HEK293T (cell line): ENCODE results near the gene SACS.

Source experiments
- CTCF ChIA-PET: fragments of 350-600 bp; formaldehyde crosslinking; extraction: SDS; loops from one replicate; lab custom pipeline; 2021; ENCODE audit warnings: antibody characterized with exemption, inconsistent platforms; lab: Yijun Ruan, JAX
- POLR2A ChIA-PET: fragments of 350-600 bp; formaldehyde crosslinking; extraction: SDS; loops from one replicate; lab custom pipeline; 2020; ENCODE audit warnings: antibody characterized with exemption, inconsistent platforms; lab: Yijun Ruan, JAX
- DNase-seq: peaks from one replicate; pipeline ENCODE4 v3.0.0; 2012; ENCODE audit warnings: mixed read lengths; ENCODE audit errors: extremely low spot score
- ARNT ChIP-seq: fragments of 450-650 bp; IDR thresholded peaks from 2 replicates; pipeline ENCODE4 v1.6.1; 2017; ENCODE audit warnings: mild to moderate bottlenecking
- BHLHE40 ChIP-seq: fragments of 450-650 bp; IDR thresholded peaks from 2 replicates; pipeline ENCODE4 v1.6.1; 2016; ENCODE audit warnings: mild to moderate bottlenecking, moderate library complexity, borderline replicate concordance
- CTBP1 ChIP-seq: fragments of 450-650 bp; IDR thresholded peaks from 2 replicates; pipeline ENCODE4 v1.6.1; 2016; ENCODE audit warnings: borderline replicate concordance
- ELF4 ChIP-seq: fragments of 450-650 bp; IDR thresholded peaks from 2 replicates; pipeline ENCODE4 v1.6.1; 2017; ENCODE audit warnings: antibody characterized with exemption
- FOXA1 ChIP-seq: fragments of 450-650 bp; IDR thresholded peaks from 2 replicates; pipeline ENCODE4 v1.6.1; 2016; ENCODE audit warnings: mild to moderate bottlenecking
- FOXK2 ChIP-seq: fragments of 450-650 bp; IDR thresholded peaks from 2 replicates; pipeline ENCODE4 v1.6.1; 2016; ENCODE audit warnings: mild to moderate bottlenecking
- FOXM1 ChIP-seq: fragments of 450-650 bp; IDR thresholded peaks from 2 replicates; pipeline ENCODE4 v1.6.1; 2017; ENCODE audit warnings: mild to moderate bottlenecking, borderline replicate concordance
- HDGF ChIP-seq: fragments of 450-650 bp; IDR thresholded peaks from 2 replicates; pipeline ENCODE4 v1.6.1; 2017; ENCODE audit warnings: antibody characterized with exemption, borderline replicate concordance
- L3MBTL2 ChIP-seq: fragments of 450-650 bp; conservative IDR thresholded peaks from 2 replicates; pipeline ENCODE4 v1.6.1; 2016; ENCODE audit warnings: mild to moderate bottlenecking
- LEF1 ChIP-seq: fragments of 450-650 bp; IDR thresholded peaks from 2 replicates; pipeline ENCODE4 v1.6.1; 2017; ENCODE audit warnings: mild to moderate bottlenecking, borderline replicate concordance
- NFRKB ChIP-seq: fragments of 450-650 bp; IDR thresholded peaks from 2 replicates; pipeline ENCODE4 v1.6.1; 2016; ENCODE audit warnings: mild to moderate bottlenecking, moderate library complexity
- SP1 ChIP-seq: fragments of 450-650 bp; IDR thresholded peaks from 2 replicates; pipeline ENCODE4 v1.6.1; 2017
- SUZ12 ChIP-seq: fragments of 450-650 bp; IDR thresholded peaks from 2 replicates; pipeline ENCODE4 v1.6.1; 2016; ENCODE audit warnings: mild to moderate bottlenecking
- TARDBP ChIP-seq: fragments of 450-650 bp; IDR thresholded peaks from 2 replicates; pipeline ENCODE4 v1.6.1; 2016
- ZNF384 ChIP-seq: fragments of 450-650 bp; IDR thresholded peaks from 2 replicates; pipeline ENCODE4 v1.6.1; 2016
- TF ChIP-seq, protein P1 (sequence below): fragments of 450-650 bp; IDR thresholded peaks from 2 replicates; pipeline ENCODE4 v1.6.1; 2016

The SACS gene

GRCh38 chr13:23392925-23393645, 40.4 kb downstream of the SACS start:
- no peak for DNase-seq
- TF ChIP-seq SP1 (no peak), ZNF384 (no peak), ELF4 (no peak), HDGF (no peak), TARDBP (no peak), CTBP1 (no peak), NFRKB (no peak)
- POLR2A ChIA-PET = no interaction called here
- CTCF ChIA-PET = no interaction called here

DNA sequence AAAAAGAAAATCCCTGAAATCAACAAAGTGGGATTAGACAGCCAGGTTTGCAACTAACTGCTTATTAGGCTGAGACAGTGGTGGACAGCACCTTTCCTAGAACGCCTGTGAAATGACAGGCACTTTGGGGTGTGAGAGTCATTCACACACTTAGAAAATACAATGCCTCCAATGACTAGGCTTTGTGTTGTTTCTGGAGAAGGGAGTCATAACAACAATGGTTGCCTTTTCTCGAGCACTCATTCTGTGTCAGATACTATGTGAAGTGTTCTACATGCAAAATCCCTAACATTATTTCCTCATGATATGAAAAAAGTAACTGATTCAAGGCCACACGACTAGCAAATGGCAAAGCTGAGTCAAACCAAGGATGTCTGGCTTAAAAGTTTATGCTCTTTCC, 41.2 kb downstream of the SACS start:
- CTCF ChIA-PET = no interaction called here
- TF ChIP-seq L3MBTL2 = no peak
- TF ChIP-seq BHLHE40 = no peak
- TF ChIP-seq SP1 = no peak
- TF ChIP-seq, protein P1, sequence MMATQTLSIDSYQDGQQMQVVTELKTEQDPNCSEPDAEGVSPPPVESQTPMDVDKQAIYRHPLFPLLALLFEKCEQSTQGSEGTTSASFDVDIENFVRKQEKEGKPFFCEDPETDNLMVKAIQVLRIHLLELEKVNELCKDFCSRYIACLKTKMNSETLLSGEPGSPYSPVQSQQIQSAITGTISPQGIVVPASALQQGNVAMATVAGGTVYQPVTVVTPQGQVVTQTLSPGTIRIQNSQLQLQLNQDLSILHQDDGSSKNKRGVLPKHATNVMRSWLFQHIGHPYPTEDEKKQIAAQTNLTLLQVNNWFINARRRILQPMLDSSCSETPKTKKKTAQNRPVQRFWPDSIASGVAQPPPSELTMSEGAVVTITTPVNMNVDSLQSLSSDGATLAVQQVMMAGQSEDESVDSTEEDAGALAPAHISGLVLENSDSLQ = no peak
- TF ChIP-seq ARNT = no peak
- TF ChIP-seq CTBP1 = no peak
- TF ChIP-seq ELF4 = no peak
- TF ChIP-seq NFRKB = no peak
- no peak for TF ChIP-seq HDGF
- TF ChIP-seq FOXK2 = no peak
- TF ChIP-seq FOXA1 = no peak
- TF ChIP-seq ZNF384 = no peak
- TF ChIP-seq LEF1 = no peak
- no peak for TF ChIP-seq FOXM1
- TF ChIP-seq TARDBP = no peak
- no peak for TF ChIP-seq SUZ12
- no peak for DNase-seq
- POLR2A ChIA-PET = no interaction called here

DNA sequence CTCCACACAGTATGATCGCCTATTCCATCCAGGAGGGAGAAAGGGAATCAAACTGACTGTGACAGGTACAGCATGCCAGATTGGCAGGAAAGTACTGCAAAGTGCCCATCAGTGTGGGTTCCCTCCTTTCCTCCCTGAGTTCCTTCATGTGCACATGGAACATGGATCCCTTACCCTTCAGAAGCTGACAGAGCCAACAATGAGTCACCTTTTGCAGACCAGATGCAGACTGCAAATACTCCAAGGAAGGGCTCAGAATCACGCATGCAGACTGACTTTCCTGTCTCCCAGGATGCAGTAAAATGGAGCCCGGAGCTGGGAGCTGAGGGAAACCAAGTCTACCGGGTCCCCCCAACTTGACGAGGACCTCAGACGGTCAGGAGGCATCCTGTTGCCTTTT, 41.8 kb downstream of the SACS start:
- CTCF ChIA-PET = no interaction called here
- POLR2A ChIA-PET = no interaction called here
- DNase-seq = no peak
- TF ChIP-seq CTBP1 (no peak), TARDBP (no peak), ELF4 (no peak)

GRCh38 chr13:23386533-23386932, 47.0 kb downstream of the SACS start:
- DNase-seq = no peak
- CTCF ChIA-PET = no interaction called here
- TF ChIP-seq CTBP1 (no peak), ARNT (no peak), FOXK2 (no peak), SP1 (no peak), FOXA1 (no peak), SUZ12 (no peak), ELF4 (no peak), LEF1 (no peak), HDGF (no peak), NFRKB (no peak), ZNF384 (no peak), FOXM1 (no peak), BHLHE40 (no peak), TARDBP (no peak), L3MBTL2 (no peak)
- TF ChIP-seq, protein P1 = no peak

GRCh38 chr13:23385931-23386330, 47.6 kb downstream of the SACS start:
- POLR2A ChIA-PET = no interaction called here
- TF ChIP-seq TARDBP (no peak), CTBP1 (no peak), SP1 (no peak), SUZ12 (no peak), ELF4 (no peak), L3MBTL2 (no peak), ARNT (no peak), ZNF384 (no peak), FOXA1 (no peak), BHLHE40 (no peak), NFRKB (no peak), HDGF (no peak)
- CTCF ChIA-PET = no interaction called here
- no peak for DNase-seq

More at GRCh38 chr13:23386533-23386932, 47.0 kb downstream of the SACS start:
- POLR2A ChIA-PET = no interaction called here

GRCh38 chr13:23384111-23384510, 49.4 kb downstream of the SACS start:
- POLR2A ChIA-PET = no interaction called here

GRCh38 chr13:23383151-23383550, 50.4 kb downstream of the SACS start:
- DNase-seq = no peak
- POLR2A ChIA-PET = no interaction called here
- CTCF ChIA-PET = no interaction called here
- TF ChIP-seq BHLHE40 = no peak

More at GRCh38 chr13:23384111-23384510, 49.4 kb downstream of the SACS start:
- TF ChIP-seq HDGF (no peak), FOXM1 (no peak), ZNF384 (no peak)
- CTCF ChIA-PET = no interaction called here
- DNase-seq = no peak
